ENCODE data around the gene SPATA2L.

The SPATA2L gene

DNA sequence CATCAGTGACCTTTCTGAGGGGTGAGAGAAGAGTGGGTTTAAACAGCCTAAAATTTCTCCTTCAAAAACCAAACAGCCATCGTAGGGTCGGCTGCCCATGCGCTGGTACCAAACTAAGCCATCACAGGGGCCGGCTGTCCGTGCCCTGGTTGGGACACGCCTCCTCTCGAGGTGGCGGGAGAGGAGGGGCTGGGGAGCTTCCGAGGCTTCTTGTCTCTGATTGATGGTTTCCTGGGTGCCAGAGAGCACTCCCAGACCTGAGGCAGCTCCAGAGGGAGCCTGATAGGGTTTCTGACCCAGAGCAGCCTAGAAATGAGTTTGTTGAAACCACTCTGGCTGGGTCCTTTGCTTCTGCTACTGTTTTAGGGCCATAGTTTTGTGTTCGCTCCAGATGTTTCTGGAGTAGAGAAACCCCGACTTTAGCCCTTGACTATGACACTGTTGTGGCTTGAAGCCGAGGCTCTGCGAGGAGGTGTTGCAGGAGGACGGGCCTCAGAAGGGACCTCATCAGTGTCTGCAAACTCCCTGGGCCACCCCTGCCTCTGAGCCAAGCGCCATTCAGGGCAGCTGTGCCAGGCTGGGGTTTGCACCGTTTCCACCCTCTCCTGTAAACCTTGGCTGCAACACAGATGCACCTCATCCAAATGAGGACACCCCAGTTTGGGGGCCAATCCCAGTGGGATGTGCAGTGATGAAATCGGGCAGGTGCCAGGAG lies 26.1 kb upstream of the SPATA2L start:
- H3K27ac ChIP-seq (ENCODE audit: low read depth, low read length), result no peak overlapping the region
- WGBS, result 91% methylated on average over 17 of the region's 17 CpGs
- H3K27me3 ChIP-seq (ENCODE audit: insufficient read depth, low read length), result peaks cover 11% of the 10 kb centered on the region
- peaks cover 42% of the 10 kb centered on the region for H3K36me3 ChIP-seq (ENCODE audit: insufficient read depth, low read length)
- no peak overlapping the region for H3K9ac ChIP-seq (ENCODE audit: low read depth, low read length)
- H3K9me3 ChIP-seq (ENCODE audit: insufficient read depth, low read depth, low read length), result no peaks in the 10 kb centered on the region
- H3K4me1 ChIP-seq (ENCODE audit: insufficient read depth, low read length), result peaks cover 2% of the 10 kb centered on the region; the same call in 1 of the 2 replicates
- H3K4me3 ChIP-seq (ENCODE audit: low read length), result no peak overlapping the region

DNA sequence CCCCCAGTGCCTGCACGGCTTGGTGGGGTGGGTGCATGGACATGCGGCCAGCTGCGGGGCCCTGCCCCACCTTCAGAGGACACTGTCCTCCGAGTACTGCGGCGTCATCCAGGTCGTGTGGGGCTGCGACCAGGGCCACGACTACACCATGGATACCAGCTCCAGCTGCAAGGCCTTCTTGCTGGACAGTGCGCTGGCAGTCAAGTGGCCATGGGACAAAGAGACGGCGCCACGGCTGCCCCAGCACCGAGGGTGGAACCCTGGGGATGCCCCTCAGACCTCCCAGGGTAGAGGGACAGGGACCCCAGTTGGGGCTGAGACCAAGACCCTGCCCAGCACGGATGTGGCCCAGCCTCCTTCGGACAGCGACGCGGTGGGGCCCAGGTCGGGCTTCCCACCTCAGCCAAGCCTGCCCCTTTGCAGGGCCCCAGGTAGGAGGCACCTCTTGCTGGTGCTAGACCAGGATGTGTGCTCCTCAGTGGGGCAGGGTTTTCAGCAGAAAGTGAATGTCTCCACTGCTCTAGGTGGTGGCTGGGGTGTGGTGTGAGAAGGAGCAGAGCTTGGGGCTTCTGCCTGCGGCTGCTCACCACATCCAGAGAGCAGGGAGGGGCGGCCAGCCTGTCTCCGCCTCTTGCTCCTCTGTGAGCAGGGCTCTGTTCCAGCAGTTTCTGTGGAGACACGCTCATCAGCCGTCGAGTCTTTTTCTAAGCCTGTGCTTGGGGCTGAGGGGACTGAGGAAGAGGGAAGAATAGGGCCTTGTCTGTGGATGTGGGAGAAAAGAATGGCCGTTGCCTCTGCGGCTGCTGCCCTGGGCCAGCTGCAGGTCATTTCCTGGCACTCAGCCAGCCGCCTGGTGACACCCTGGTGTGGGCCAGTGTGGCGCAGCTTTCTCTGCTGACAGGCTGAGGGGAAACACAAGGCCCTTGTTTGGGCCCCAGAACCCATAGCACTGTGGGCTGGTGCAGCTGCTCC lies 22.1 kb upstream of the SPATA2L start:
- Histone ChIP-seq H3K36me3 (ENCODE audit: insufficient read depth, low read length) (peaks cover 27% of the 10 kb centered on the region), H3K4me3 (ENCODE audit: low read length) (no peak overlapping the region), H3K9me3 (ENCODE audit: insufficient read depth, low read depth, low read length) (no peaks in the 10 kb centered on the region), H3K9ac (ENCODE audit: low read depth, low read length) (no peak overlapping the region; the same call in 1 of the 2 replicates), H3K4me1 (ENCODE audit: insufficient read depth, low read length) (peaks cover 5% of the 10 kb centered on the region; the same call in 1 of the 2 replicates), H3K27me3 (ENCODE audit: insufficient read depth, low read length) (peaks cover 32% of the 10 kb centered on the region), H3K27ac (ENCODE audit: low read depth, low read length) (no peak overlapping the region)
- WGBS, result 95% methylated on average over 30 of the region's 30 CpGs

DNA sequence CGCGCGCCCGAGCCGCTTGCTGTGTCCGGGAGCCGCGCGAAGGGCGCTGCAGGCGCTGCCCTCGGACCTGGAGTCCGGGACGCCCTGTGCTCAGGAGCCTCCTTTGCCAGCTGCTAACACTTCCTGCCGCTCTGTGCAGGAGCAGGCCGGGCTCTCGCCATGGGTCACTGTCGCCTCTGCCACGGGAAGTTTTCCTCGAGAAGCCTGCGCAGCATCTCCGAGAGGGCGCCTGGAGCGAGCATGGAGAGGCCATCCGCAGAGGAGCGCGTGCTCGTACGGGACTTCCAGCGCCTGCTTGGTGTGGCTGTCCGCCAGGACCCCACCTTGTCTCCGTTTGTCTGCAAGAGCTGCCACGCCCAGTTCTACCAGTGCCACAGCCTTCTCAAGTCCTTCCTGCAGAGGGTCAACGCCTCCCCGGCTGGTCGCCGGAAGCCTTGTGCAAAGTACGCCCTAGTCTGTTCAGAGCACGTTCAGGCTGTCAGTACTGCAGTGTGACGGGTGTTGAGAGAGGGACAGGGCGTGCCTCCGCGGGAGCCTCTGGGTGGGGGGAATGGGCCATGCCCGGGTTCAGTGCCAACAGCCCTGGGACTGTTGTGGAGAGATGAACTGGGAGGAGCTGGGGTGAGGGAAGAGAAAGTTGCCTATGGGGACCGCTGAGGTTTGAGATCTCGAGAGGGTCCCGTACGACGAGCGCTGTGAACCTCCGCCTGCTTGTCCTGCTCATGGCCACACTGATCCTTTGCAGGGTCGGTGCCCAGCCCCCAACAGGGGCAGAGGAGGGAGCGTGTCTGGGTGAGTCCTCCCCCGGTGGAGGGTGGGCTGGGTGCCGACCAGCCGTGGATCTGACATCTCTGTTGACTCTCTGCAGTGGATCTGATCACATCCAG lies 21.1 kb upstream of the SPATA2L start:
- 50% methylated on average over 56 of the region's 56 CpGs for WGBS
- Histone ChIP-seq H3K36me3 (ENCODE audit: insufficient read depth, low read length) (peaks cover 24% of the 10 kb centered on the region), H3K27me3 (ENCODE audit: insufficient read depth, low read length) (peaks cover 38% of the 10 kb centered on the region), H3K4me1 (ENCODE audit: insufficient read depth, low read length) (peaks cover 5% of the 10 kb centered on the region; the same call in 1 of the 2 replicates), H3K9ac (ENCODE audit: low read depth, low read length) (peak overlapping the region; percentile 70), H3K27ac (ENCODE audit: low read depth, low read length) (no peak overlapping the region), H3K4me3 (ENCODE audit: low read length) (peak overlapping the region; percentile 67), H3K9me3 (ENCODE audit: insufficient read depth, low read depth, low read length) (no peaks in the 10 kb centered on the region)

DNA sequence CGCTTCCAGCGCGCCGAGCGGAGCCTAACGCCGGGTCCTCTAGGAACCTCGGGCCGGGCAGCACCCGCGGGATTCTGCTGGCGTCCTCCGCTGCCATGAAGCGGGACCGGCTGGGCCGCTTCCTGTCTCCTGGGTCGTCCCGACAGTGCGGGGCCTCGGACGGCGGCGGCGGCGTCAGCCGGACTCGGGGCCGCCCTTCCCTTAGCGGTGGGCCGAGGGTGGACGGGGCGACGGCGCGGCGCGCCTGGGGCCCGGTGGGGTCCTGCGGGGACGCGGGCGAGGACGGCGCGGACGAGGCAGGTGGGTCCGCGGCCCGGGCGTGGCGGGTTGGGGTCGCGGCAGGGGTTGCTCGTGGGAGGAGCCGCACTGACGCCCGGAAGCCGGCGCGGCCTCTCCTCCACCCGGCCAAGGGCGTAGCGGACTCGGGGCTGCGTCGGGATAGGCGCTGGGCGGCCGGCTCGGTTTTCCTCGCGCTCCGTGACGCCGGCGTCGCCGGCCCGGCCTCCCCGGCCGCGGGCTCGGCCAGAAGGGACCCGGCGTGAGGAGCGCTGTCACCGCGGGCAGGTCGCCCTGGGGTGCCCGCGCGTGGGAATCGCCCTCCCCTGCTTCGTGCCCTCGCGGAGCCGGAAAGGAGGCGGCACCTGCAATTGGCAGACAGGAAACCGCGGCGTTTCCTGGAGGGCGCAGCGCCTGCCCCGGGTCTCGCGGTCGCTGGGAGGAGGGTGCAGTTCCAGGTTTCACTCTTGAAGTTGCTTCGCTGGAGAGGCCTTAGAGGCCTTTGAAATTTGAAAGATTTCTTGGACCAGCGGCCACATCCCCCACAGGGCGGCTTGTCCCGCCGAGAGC lies 20.3 kb upstream of the SPATA2L start:
- Histone ChIP-seq H3K9ac (ENCODE audit: low read depth, low read length) (peak overlapping the region; percentile 70), H3K36me3 (ENCODE audit: insufficient read depth, low read length) (peaks cover 19% of the 10 kb centered on the region), H3K27ac (ENCODE audit: low read depth, low read length) (peak overlapping the region; percentile 52; the same call in 1 of the 2 replicates), H3K27me3 (ENCODE audit: insufficient read depth, low read length) (peaks cover 38% of the 10 kb centered on the region), H3K4me1 (ENCODE audit: insufficient read depth, low read length) (peaks cover 5% of the 10 kb centered on the region; the same call in 1 of the 2 replicates), H3K4me3 (ENCODE audit: low read length) (peak overlapping the region; percentile 67), H3K9me3 (ENCODE audit: insufficient read depth, low read depth, low read length) (no peaks in the 10 kb centered on the region)
- WGBS, result under 1% methylated on average over 112 of the region's 112 CpGs

DNA sequence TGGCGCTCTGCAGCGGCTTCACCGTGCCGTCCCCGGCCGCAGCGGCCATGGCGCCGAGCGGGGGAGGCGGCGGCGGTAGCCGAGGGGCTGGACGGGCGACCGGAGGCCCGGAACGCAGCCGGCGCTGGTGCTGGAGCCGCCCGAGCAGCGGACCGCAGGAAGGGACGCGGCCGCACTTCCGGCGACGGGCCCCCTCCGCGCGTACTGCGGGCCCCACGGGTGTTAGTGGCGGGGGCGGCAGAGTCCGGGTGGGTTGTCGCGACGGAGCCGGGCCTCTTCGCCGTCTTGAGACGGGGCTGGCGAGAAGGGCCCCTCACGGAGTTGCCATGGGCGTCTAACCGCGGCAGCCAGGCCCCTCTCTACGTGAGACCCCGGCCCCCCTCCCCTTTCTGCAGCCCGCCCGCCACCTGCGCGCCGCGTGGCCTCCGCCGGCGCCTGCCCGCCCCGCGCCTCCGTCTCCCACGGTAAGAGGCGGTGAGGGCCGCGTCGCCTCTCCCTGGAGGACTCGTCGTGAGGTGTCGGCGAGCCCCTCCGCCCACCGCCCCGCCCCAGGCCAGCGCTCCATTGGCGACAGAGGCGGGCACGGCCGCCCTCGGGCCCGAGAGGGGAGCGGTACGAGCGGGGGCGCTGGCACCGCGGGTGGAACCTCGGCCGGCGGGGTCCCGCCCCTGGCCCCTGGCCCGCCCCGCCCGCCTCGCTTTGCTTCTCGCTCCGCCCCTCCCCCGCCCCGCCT lies 19.5 kb upstream of the SPATA2L start, which contains the start of the genes VPS9D1 and ZNF276:
VPS9D1 (minus strand) TSS at position 86 of the 733 bp plus-strand sequence; CDS start at position 49, 37 bp downstream.
ZNF276 (plus strand) TSS at position 725 of the 733 bp plus-strand sequence. CDS start 104 bp downstream, outside the sequence.
- Histone ChIP-seq H3K36me3 (ENCODE audit: insufficient read depth, low read length) (peaks cover 18% of the 10 kb centered on the region), H3K9ac (ENCODE audit: low read depth, low read length) (peak within 1 kb of the TSS; percentile 85), H3K4me3 (ENCODE audit: low read length) (peak within 1 kb of the TSS; percentile 67), H3K27ac (ENCODE audit: low read depth, low read length) (peak within 1 kb of the TSS; percentile 85; the same call in 1 of the 2 replicates), H3K9me3 (ENCODE audit: insufficient read depth, low read depth, low read length) (no peaks in the 10 kb centered on the region), H3K4me1 (ENCODE audit: insufficient read depth, low read length) (peaks cover 5% of the 10 kb centered on the region; the same call in 1 of the 2 replicates), H3K27me3 (ENCODE audit: insufficient read depth, low read length) (peaks cover 38% of the 10 kb centered on the region)
- under 1% methylated on average over 102 of the region's 103 CpGs for WGBS

DNA sequence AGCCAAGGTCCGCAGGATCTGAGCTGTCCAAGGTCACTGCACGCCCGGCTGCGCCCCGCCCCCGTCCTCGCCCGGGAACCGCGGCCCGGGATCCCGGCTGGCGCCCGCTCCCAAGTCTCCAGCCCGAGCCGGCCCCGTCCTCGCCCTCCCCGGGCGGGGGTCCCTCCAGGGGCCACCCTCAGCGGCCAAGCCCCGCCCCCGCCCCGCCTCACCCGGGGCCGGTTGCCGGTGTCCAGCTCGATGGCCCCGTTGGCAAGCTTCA lies 19.0 kb upstream of the SPATA2L start:
- peak overlapping the region; percentile 85; the same call in 1 of the 2 replicates for H3K27ac ChIP-seq (ENCODE audit: low read depth, low read length)
- H3K4me3 ChIP-seq (ENCODE audit: low read length), result peak overlapping the region; percentile 67
- H3K9me3 ChIP-seq (ENCODE audit: insufficient read depth, low read depth, low read length), result no peaks in the 10 kb centered on the region
- H3K4me1 ChIP-seq (ENCODE audit: insufficient read depth, low read length), result peaks cover 5% of the 10 kb centered on the region; the same call in 1 of the 2 replicates
- H3K36me3 ChIP-seq (ENCODE audit: insufficient read depth, low read length), result peaks cover 18% of the 10 kb centered on the region
- H3K27me3 ChIP-seq (ENCODE audit: insufficient read depth, low read length), result peaks cover 38% of the 10 kb centered on the region
- peak overlapping the region; percentile 85 for H3K9ac ChIP-seq (ENCODE audit: low read depth, low read length)
- under 1% methylated on average over 29 of the region's 29 CpGs for WGBS

DNA sequence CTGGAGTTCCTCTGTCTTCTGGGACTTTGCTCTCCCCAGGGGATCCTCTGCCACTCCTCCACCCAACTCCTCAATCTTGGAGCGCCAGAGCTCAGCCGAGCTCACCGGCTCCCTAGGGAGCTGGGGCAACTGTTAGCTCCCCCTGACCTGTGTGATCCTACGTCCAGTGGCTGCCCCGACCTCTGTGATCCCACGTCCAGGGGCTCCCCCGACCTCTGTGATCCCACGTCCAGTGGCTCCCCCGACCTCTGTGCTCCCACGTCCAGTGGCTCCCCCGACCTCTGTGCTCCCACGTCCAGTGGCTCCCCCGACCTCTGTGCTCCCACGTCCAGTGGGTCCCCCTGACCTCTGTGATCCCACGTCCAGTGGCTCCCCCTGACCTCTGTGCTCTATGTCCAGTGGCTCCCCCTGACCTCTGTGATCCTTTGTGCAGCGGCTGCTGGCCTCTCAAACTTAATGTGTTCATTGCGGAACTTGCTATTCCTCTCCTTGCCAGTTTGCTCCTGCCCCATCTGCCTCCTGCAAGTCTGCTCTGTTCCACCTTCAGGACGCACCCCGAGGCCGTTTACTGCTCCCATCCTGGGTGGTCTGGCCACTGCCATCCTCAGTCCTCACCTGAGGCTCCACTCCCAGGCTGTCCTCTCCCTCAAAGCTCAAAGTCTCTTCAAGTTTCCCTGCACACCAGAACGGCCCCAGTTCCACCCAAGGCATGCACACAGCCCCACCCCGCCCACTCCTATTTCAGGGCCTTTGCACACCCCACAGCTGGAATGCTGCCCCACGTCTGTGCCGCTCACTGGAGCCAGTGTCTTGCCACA lies 16.4 kb upstream of the SPATA2L start:
- Histone ChIP-seq H3K4me3 (ENCODE audit: low read length) (no peak overlapping the region), H3K27ac (ENCODE audit: low read depth, low read length) (no peak overlapping the region), H3K9ac (ENCODE audit: low read depth, low read length) (no peak overlapping the region), H3K9me3 (ENCODE audit: insufficient read depth, low read depth, low read length) (no peaks in the 10 kb centered on the region), H3K4me1 (ENCODE audit: insufficient read depth, low read length) (peaks cover 5% of the 10 kb centered on the region; the same call in 1 of the 2 replicates), H3K36me3 (ENCODE audit: insufficient read depth, low read length) (peaks cover 6% of the 10 kb centered on the region), H3K27me3 (ENCODE audit: insufficient read depth, low read length) (peaks cover 30% of the 10 kb centered on the region)
- WGBS, result 92% methylated on average over 24 of the region's 24 CpGs

DNA sequence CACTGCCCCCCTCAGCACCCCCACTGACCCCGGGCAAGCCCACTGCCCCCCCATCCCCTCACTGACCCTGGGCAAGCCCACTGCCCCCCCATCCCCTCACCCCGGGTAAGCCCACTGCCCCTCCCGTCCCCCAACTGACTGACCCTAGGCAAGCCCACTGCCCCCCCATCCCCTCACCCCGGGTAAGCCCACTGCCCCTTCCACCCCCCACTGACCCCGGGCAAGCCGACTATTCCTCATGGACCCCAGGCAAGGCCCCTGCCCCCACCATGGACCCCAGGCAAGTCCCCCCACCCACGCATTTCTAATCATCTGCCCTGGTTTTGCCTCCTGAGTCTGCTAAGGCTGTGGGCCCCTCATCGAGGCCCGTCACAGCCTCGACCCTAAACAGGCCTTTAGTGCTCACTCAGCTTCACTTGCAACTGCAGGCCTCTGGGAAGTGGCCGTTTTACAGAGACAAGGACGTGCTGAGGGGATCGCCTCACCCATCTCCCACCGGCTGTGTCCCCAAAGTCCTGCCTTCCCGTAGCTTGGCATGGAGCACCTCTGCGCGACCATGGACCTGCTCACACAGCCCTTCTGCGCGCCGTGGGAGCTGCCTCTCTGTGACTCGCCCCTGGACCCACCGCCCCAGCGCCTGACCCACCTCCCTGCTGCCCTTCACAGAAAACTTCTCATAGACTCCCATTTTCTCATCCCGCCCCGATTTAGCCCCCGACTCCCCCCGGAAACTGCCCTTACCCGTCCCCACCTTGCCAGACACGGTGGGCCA lies 15.6 kb upstream of the SPATA2L start:
- no peak overlapping the region for H3K4me3 ChIP-seq (ENCODE audit: low read length)
- WGBS, result 94% methylated on average over 27 of the region's 29 CpGs
- H3K27me3 ChIP-seq (ENCODE audit: insufficient read depth, low read length), result peaks cover 22% of the 10 kb centered on the region
- no peaks in the 10 kb centered on the region for H3K9me3 ChIP-seq (ENCODE audit: insufficient read depth, low read depth, low read length)
- no peak overlapping the region for H3K9ac ChIP-seq (ENCODE audit: low read depth, low read length)
- peaks cover 5% of the 10 kb centered on the region for H3K36me3 ChIP-seq (ENCODE audit: insufficient read depth, low read length)
- no peaks in the 10 kb centered on the region for H3K4me1 ChIP-seq (ENCODE audit: insufficient read depth, low read length)
- no peak overlapping the region for H3K27ac ChIP-seq (ENCODE audit: low read depth, low read length)
